Mucosa of descending colon (tissue), 3 donors: ENCODE measurements around the gene OSBPL6. TPM values are rescaled to one million over a fixed set of nuclear protein-coding genes. Genes with fewer than 3 reads are reported as not detected.
"Not testable (repeated sequence)": the region's sequence is repeated elsewhere in the genome, so short reads cannot be mapped to it uniquely, and the experiment has no call there.

Experiments
- ATAC-seq: fragments of 200-7000 bp; cut with Tn5 transposase; one replicate; pipeline ENCODE4 v1.9.1; 2020; ENCODE audit warnings: mild to moderate bottlenecking, moderate library complexity
- DNase-seq, 3 donors: peaks; one replicate each; pipeline ENCODE4 v3.0.0-alpha.2; 2020
- H3K36me3 ChIP-seq: fragments of 200-600 bp; one replicate; pipeline ENCODE4 v1.8.0; 2021; ENCODE audit warnings: low read depth, mild to moderate bottlenecking
- H3K4me1 ChIP-seq: fragments of 200-600 bp; one replicate; pipeline ENCODE4 v1.8.0; 2021; ENCODE audit warnings: low read depth, mild to moderate bottlenecking
- H3K4me3 ChIP-seq: fragments of 200-600 bp; one replicate; pipeline ENCODE4 v1.8.0; 2021; ENCODE audit warnings: mild to moderate bottlenecking
- H3K9me3 ChIP-seq: fragments of 200-600 bp; one replicate; pipeline ENCODE4 v1.8.0; 2021; ENCODE audit warnings: mild to moderate bottlenecking
- CTCF ChIP-seq: fragments of 200-600 bp; IDR thresholded peaks from one replicate; pipeline ENCODE4 v1.8.0; 2022; ENCODE audit warnings: antibody characterized with exemption, mild to moderate bottlenecking
- intact Hi-C, 2 donors: fragments of 100-400 bp; cut with DNase I in 1 of 2; cut with micrococcal nuclease in 1 of 2; formaldehyde crosslinking; loops; one replicate each; pipeline versions ENCODE4 v1.11.0 to v1.11.1; 2022; cut with DNase I, micrococcal nuclease
- total RNA-seq, 3 donors: library from RNA; stranded (reverse); fragmentation: NEBNext Ultra II Directional in 2 of 3; extraction: Animal tissue kit (Norgen Biotek cat#: 25700) in 2 of 3; gene quantifications; one replicate each; pipeline versions ENCODE4 v1.2.1 to v1.2.4, GENCODE V29; 2021 to 2023
- donor health status: DM: no; HTN: no; CAD: no; lungs with moderate emphysema.
- donor health status: DM: no; HTN: no; CAD: no.
- donor health status: DM: no; HTN: yes; CAD: no.

OSBPL6 gene
- total RNA-seq, 3 donors from 2014 or later, result 1.3 to 2.7 (median 1.5) TPM

- DNase-seq, result no peak
- Histone ChIP-seq H3K4me1 (peaks cover 10% of the 10 kb centered on the region), H3K36me3 (no peaks in the 10 kb centered on the region), H3K9me3 (no peaks in the 10 kb centered on the region), H3K4me3 (no peak overlapping the region)
- intact Hi-C loops, result no loop called here
- TF ChIP-seq CTCF, result no peak
- no peak for ATAC-seq
Measured at GRCh38 chr2:178409261-178409660, 214.9 kb downstream of the OSBPL6 start.

- Histone ChIP-seq H3K36me3 (no peaks in the 10 kb centered on the region), H3K4me1 (peaks cover 11% of the 10 kb centered on the region), H3K4me3 (no peak overlapping the region), H3K9me3 (no peaks in the 10 kb centered on the region)
- DNase-seq (peak in 2 of 3 donors; percentile 30 to 35), ATAC-seq (no peak)
- intact Hi-C loops, result no loop called here
- no peak for TF ChIP-seq CTCF
Measured at GRCh38 chr2:178412047-178412446, 217.7 kb downstream of the OSBPL6 start.

GRCh38 chr2:178412453-178412852 lies 218.1 kb downstream of the OSBPL6 start:
- H3K4me1 ChIP-seq, result peaks cover 11% of the 10 kb centered on the region
- H3K9me3 ChIP-seq, H3K36me3 ChIP-seq, DNase-seq, intact Hi-C loops, ATAC-seq, H3K4me3 ChIP-seq: not testable (repeated sequence)

GRCh38 chr2:178413472-178414265 lies 219.4 kb downstream of the OSBPL6 start:
- DNase-seq (peak; percentile 66 to 81 (median 74)), ATAC-seq (peak; percentile 81)
- Histone ChIP-seq H3K36me3 (no peaks in the 10 kb centered on the region), H3K9me3 (no peaks in the 10 kb centered on the region), H3K4me1 (peaks cover 11% of the 10 kb centered on the region), H3K4me3 (no peak overlapping the region)
- TF ChIP-seq CTCF, result no peak
- intact Hi-C loops, result no loop called here

GRCh38 chr2:178414266-178415247 lies 220.2 kb downstream of the OSBPL6 start:
- peaks cover 11% of the 10 kb centered on the region for H3K4me1 ChIP-seq
- H3K9me3 ChIP-seq, result no peaks in the 10 kb centered on the region
- peak; percentile 81 for TF ChIP-seq CTCF
- H3K36me3 ChIP-seq, result no peaks in the 10 kb centered on the region
- ATAC-seq (peak; percentile 97), DNase-seq (peak; percentile 79 to 87 (median 85))
- intact Hi-C loops, result no loop called here
- H3K4me3 ChIP-seq, result no peak overlapping the region

- no peak for ATAC-seq
- Histone ChIP-seq H3K4me3 (no peak overlapping the region), H3K36me3 (no peaks in the 10 kb centered on the region), H3K9me3 (no peaks in the 10 kb centered on the region), H3K4me1 (peaks cover 11% of the 10 kb centered on the region)
- no peak for TF ChIP-seq CTCF
- intact Hi-C loops, result no loop called here
- no peak for DNase-seq
Measured at GRCh38 chr2:178415979-178416378, 221.7 kb downstream of the OSBPL6 start.
